Measurements from ENCODE around the gene RPL14. TPM values are rescaled to one million over a fixed set of nuclear protein-coding genes. Genes with fewer than 3 reads are reported as not detected.

Gene RPL14
- total and polyA plus RNA-seq, 2 donors (not counting 3 experiments of a cell fraction or from before 2014, with no cell fraction given), result 961 to 1,947 TPM

DNA sequence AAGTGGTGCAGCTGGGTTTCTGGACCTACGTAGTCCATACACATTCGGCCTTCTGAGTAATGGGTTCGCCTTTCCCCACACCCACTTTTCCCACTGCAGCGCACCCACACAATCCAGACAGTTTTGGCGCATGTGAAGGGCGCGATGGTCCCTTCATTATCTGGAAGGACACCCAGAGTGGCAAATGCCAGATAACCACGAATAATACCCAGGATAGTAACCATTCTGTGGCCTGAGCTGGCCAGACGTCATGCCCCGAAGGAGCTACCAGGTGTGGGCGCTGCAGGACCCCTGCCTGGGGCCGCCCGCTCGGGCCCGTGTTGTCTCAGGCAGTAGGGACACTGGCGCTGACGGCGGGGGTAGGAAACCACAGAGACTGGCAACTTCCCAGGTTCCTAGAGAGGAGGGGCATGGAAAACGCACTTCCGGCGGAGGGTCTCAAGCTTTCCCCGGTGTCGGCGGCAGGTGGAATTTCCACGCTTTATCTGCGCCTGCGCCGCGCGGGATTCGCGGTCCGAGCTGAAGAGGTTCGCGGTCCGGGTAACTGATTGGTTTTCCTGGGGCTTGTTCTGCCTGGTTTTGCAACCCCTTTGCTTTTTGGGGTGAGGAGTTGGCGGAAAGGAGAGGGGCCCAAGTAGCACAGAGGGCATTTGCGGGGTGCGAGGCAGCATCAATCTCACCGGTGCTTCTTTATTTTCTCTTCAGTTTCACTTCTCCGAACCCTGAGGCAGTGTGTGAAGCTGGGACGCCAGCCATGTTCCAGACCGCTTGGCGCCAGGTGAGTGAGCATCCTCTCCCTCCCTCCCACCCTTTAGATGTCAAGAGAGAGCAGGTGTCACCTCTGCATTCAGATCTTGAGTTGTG is 48.7 kb downstream of the RPL14 start, which contains the start of gene ZNF620:
Gene ZNF620, plus strand, starts transcription at position 441 of the 864 bp plus-strand sequence. Its CDS starts 314 bp downstream, at position 755.
- FAIRE-seq (peak; percentile 8), DNase-seq (ENCODE audit: low read depth, low spot score) (peak; percentile 88)
- no TSS peak for BruUV-seq (replicated peaks)
- no peaks in the 10 kb centered on the region for H3K36me3 ChIP-seq (ENCODE audit: control insufficient read depth in 2 of 2, extremely low read depth in 1 of 2, insufficient read depth in 2 of 2, low read length in 2 of 2)
- H3K4me2 ChIP-seq (ENCODE audit: insufficient read depth, low read length), result peak within 1 kb of the TSS; percentile 46
- H3K27ac ChIP-seq (ENCODE audit: insufficient read depth, low read depth, low read length), result peak within 1 kb of the TSS; percentile 96
- H3K27me3 ChIP-seq (ENCODE audit: control insufficient read depth in 2 of 2, insufficient read depth in 2 of 2, low read length in 2 of 2), result no peaks in the 10 kb centered on the region
- H4K20me1 ChIP-seq (replicated peaks; ENCODE audit: control insufficient read depth, extremely low read depth, insufficient read depth, low read length), result no peaks in the 10 kb centered on the region
- POLR2A ChIA-PET, result interaction anchor here (0.6 to 3.0 kb wide), 3 partner anchors 9 to 48 kb away, joined by 5 to 19 read pairs (median 10); partner anchors contain the start of genes RPL14 and ZNF621
- intact Hi-C loops (cut with micrococcal nuclease) (loop anchor here (10.0 kb wide), 1 partner anchor 971 kb away; no protein-coding TSS in a partner anchor), dilution Hi-C loops (cut with MboI; ENCODE audit: extremely low pct_ligation_motif_present, low sequenced_read_pairs) (no loop called here)
- CTCF ChIA-PET, result interaction anchor here (0.7 to 2.5 kb wide), 12 partner anchors 9 to 75 kb away, joined by 3 to 19 read pairs (median 4); partner anchors contain the start of genes RPL14, ZNF619 and ZNF621
- peak within 1 kb of the TSS; percentile 66 to 78 (median 76) for H3K4me3 ChIP-seq (replicated peaks in 1 of 3; ENCODE audit: insufficient read depth in 1 of 3, low read depth in 1 of 3, low read length in 3 of 3)
- peak within 1 kb of the TSS; percentile 69 for H3K9ac ChIP-seq (replicated peaks; ENCODE audit: extremely low read depth, insufficient read depth, low read length)
- H3K9me3 ChIP-seq (replicated peaks; ENCODE audit: control insufficient read depth, insufficient read depth, low read length), result no peaks in the 10 kb centered on the region
- no peaks in the 10 kb centered on the region for H3K79me2 ChIP-seq (ENCODE audit: control insufficient read depth, insufficient read depth, low read length)
- H2AFZ ChIP-seq (ENCODE audit: low read depth, low read length), result peak within 1 kb of the TSS; percentile 95
- H3K4me1 ChIP-seq (ENCODE audit: control insufficient read depth, extremely low read depth, insufficient read depth, low read length), result peaks cover 19% of the 10 kb centered on the region
- H3K9me1 ChIP-seq (replicated peaks; ENCODE audit: control insufficient read depth, extremely low read depth, insufficient read depth, low read length), result no peaks in the 10 kb centered on the region
- TF ChIP-seq, protein P1, sequence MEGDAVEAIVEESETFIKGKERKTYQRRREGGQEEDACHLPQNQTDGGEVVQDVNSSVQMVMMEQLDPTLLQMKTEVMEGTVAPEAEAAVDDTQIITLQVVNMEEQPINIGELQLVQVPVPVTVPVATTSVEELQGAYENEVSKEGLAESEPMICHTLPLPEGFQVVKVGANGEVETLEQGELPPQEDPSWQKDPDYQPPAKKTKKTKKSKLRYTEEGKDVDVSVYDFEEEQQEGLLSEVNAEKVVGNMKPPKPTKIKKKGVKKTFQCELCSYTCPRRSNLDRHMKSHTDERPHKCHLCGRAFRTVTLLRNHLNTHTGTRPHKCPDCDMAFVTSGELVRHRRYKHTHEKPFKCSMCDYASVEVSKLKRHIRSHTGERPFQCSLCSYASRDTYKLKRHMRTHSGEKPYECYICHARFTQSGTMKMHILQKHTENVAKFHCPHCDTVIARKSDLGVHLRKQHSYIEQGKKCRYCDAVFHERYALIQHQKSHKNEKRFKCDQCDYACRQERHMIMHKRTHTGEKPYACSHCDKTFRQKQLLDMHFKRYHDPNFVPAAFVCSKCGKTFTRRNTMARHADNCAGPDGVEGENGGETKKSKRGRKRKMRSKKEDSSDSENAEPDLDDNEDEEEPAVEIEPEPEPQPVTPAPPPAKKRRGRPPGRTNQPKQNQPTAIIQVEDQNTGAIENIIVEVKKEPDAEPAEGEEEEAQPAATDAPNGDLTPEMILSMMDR (IDR thresholded peaks at IDR 0.05; ENCODE audit: extremely low read depth in 1 of 2, insufficient read depth in 1 of 2, low read depth in 1 of 2, low read length in 2 of 2), result peak; percentile 34 to 51
- TF ChIP-seq POLR2A (IDR thresholded peaks at IDR 0.05; ENCODE audit: low read depth, low read length) (no peak), JUN (IDR thresholded peaks at IDR 0.05; ENCODE audit: borderline replicate concordance, insufficient read depth, insufficient read length, low read depth) (no peak), FOS (IDR thresholded peaks at IDR 0.05; ENCODE audit: borderline replicate concordance, insufficient read depth, low read length) (no peak), POLR2AphosphoS5 (IDR thresholded peaks at IDR 0.05; ENCODE audit: insufficient read depth, low read depth, low read length) (peak; percentile 36), MYC (IDR thresholded peaks at IDR 0.05; ENCODE audit: low read depth, low read length) (no peak)
- TF ChIP-seq, protein P2, sequence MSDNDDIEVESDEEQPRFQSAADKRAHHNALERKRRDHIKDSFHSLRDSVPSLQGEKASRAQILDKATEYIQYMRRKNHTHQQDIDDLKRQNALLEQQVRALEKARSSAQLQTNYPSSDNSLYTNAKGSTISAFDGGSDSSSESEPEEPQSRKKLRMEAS (IDR thresholded peaks at IDR 0.05; ENCODE audit: insufficient read depth, insufficient read length), result no peak
